HG02884 (cell line): ENCODE data around the gene TMEM187.

Experiments
- ATAC-seq: cut with Tn5 transposase; IDR thresholded peaks from one replicate; pipeline ENCODE4 v1.9.1; 2021; ENCODE audit warnings: mild to moderate bottlenecking, moderate library complexity; ENCODE audit not compliant: unreplicated experiment

TMEM187 gene

DNA sequence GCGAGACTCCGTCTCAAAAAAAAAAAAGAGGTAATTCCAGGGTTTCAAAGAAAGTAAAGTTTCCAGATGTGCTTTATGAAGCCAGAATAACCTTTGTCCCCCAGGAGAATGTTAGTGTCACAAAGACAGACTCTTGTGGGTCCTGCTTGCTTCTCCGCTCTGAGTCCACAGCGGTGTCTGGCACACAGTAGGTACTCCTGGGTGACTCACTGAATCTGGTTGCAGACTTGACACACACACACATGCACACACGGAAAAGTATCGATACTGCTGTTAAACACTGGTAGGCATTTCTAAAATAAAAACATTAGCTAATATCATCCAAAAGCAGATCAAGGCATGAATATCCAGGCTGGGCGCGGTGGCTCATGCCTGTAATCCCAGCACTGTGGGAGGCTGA lies 22.9 kb downstream of the TMEM187 start:
- ATAC-seq, result no peak

DNA sequence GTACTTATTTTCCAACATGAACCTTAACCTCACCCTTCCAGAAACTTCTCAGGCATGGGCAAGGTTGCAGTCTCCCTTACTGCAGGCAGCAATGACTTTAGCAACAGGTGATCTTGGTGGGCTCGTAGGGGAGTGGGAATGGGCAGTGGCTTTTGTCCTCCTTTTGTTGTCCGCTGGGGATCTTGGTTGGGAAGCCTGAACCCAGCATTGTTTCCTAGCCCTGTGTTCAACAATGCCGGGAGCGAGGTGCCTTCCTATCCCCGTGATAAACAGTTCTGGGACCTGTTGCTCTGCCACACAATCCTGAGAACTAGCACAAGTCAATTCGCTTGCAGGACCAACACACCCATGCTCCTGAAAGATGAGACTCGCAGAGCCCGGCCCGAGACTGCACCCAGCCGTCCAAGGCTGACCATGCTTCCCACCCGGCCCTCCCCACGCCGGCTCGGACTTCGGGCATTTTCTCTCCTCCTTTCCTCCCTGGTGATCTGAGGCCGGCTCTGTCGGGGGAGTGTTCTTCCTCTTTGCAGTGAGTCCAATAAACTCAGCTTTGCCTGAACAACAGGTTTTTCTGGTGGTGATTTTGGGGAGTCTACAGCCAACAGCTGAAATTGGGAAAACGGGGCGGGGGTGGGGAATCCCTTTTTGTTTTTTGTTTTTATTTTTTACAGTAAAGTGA lies 26.9 kb downstream of the TMEM187 start:
- ATAC-seq, result no peak

DNA sequence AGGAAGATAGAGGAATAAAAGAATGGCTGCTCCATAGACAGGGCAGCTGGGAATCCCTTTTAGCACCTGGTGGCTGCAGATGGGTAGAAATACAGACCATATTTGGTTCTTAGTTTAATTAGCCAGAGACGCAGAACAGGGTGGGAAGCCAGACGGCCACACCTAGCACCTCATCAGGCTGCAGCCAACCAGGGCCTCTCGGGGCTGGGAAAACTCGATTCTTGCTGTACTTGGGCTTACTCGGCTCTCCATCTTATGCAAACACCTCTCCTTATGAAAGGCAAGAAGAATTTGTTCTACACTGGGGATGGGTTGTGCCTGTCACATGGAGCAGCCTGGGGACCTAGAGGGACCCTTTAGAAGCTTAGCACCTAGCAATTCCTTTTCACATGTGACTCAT lies 27.5 kb downstream of the TMEM187 start:
- ATAC-seq, result no peak

DNA sequence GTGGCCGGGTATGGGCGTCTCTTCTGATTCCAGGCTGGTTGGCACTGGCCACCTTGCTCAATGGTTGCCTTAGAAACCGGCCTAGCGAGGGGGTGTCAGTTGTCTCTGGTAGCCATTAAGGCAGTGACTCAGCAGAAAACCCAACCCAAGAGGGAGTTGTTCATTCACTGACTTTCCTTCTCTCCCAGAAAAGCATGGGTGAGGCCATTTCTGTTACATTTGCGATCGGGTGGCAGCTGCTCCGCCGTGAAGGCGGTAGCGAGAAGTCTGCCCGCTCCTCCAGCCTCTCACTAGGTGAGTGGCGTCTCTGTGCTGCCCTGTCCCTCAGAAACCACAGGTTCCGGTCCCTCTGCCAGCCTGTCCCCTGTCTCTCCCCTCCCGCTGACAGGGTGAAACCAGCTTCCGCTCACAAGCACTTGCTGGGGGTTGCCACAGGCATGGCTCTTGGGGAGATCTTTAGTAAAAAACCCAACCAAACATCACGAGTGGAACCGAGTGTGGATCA lies 29.7 kb downstream of the TMEM187 start:
- no peak for ATAC-seq

DNA sequence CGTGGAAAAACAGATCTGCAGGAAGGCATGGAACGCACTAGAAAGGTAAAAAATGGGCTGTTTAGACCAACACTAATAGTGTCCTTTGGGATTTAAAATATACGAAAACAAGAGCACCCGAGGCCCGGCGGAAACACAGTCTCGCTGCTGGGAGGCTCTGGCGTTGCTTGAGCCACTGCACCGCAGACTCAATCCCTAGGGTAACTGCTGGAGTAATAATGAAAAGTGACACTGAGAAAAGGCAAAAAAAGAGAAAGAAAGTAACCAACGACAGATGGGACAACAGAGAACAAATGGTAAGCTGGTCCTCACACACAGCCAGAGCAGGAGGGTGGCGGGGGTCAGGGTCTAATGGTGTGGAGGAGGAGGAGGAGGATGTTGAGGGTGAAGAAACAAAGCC lies 31.8 kb downstream of the TMEM187 start:
- no peak for ATAC-seq

DNA sequence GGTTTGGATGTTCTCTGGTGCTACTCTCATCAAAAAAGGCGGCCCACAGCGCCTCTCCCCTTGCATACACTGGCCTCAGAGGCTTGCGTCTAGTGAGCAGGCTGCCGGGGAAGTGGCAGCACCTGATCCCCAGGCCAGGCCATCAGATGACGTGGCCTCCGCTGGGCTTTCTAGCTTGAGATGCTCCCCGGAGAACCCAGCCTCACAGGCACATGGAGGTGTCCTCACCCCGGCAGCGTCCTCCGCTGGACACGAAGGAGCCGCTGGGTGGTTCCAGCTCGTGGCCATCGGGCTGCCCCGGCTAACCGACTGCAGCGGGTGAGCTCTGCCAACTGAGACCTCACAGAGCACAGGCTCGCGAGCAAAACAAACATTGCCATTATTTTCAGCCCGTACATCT lies 34.4 kb downstream of the TMEM187 start:
- ATAC-seq, result no peak

DNA sequence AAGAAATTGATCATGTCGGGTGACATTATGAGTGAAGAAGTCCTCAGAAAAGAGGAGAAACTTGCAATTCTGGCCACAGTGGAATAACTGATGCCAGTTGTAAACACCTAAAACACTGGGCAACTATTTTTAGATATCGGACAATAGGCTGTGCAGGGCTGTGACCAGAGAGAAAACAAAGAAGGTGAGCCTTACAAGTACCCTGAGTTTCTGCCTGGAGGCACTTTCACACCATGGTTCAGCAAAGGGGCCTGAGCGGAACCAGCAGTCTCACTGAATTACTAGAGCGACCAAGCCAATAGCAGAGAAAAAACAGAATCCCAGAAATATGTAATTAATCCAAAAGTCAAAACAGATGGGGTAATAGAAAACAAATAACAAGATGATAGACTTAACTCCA lies 36.0 kb downstream of the TMEM187 start:
- ATAC-seq, result no peak

DNA sequence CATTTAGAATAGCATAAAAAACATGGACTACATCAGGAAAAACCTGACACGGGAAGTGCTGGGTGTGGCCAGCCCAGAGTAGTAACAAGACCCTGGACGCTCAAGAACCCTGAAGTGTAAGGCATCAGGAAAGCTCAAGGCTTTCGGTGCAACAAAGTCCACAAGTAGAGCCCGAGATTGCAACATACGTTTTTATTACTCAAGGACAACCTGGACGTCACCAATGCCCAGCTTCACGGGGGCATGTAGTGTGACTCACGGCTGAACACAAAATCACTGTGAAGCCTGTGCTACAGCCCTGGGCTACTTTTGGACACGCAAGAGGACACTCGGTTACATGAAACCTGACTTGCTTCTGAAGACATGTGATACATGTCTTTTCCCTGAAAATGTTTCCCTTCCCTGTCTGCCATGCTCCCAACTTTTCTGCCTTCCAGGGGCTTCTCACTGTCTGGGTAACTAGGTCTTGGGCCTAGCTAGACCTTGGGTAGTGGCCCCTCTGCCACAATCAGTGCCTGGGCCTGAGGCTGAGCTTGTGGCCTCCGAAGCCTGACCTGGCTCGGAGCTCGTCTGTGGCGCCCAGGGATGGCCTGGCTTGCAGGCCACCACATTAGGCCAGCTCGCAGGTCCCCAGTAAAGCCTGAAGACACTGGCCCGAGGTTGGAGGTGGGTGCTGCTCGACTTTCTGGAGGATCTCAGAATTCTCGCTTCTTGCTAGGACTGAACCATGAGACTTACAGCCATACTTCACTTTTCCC lies 38.0 kb downstream of the TMEM187 start:
- no peak for ATAC-seq

DNA sequence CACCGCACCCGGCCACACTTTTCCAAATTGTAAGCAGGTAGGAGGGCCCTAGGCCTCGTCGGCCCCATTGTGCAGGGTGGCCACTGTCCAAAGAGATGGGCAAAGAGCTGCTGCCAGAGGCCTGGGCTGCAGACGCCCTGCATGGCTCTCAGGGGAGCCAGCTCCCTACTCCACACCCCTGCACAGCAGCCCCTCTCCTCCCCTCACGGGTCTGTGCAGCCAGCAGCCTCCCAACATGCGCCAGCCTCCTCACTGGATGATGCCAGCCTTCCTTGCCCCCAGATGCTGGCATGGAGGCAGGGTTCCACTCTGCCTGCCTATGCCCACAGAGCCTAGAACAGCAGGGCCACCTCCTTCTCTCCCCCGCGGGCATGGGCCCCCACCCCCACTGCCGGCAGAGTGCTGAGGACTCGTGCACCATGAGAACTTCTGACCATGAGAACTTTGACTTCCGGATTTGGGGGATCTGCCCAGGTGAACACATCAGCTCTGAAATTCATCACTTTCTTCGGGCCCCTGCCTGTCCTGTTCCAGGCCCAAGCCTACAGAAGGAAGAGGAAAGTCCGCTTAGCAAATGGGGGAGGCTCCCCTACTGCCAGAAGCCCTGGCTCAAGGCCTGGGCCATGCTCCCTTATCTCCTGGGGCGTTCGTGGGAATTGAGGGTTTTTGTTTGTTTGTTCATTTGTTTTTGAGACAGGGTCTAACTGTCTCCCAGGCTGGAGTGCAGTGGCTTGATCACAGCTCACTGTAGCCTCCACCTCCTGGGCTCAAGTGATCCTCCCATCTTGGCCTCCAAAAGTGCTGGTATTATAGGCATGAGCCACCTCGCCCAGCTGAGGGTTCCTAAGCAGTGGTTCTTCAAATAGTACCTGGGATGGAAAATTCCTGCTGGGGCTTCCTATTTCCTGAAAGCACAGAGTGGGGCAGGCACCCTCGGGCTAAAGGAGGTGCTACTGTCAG lies 39.1 kb downstream of the TMEM187 start:
- ATAC-seq, result no peak

DNA sequence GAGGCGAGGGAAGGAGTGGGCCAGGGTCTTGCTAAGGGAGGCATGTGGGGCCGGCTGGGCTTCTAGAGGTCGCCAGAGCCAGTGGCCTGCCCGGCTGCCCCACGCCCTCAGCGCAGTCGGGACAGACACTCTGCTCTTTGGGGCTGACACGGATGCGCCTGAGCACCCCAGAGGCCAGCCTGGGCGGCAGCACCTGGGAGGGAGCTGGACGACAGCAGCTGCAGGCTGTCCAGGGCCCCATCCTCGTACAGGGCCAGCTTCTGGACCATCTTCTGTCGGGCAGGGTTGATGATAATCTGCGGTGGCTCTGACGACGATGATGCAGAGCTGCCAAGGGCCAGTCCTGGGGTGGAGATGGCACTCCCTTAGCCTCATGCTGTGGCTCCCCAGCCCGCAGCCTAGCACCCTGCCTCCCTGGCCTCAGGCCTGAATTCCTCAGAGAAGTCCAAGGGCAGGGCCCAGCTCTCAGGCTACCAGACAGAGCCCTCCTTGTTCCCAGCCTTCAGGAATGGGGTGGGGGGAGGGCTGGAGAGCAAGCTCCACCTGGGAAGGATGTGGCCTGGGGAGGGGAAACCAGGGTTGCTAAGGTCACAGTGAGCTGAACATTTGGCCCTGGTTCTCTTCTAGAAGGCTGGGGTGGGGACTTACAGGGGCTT lies 39.9 kb downstream of the TMEM187 start:
- no peak for ATAC-seq

DNA sequence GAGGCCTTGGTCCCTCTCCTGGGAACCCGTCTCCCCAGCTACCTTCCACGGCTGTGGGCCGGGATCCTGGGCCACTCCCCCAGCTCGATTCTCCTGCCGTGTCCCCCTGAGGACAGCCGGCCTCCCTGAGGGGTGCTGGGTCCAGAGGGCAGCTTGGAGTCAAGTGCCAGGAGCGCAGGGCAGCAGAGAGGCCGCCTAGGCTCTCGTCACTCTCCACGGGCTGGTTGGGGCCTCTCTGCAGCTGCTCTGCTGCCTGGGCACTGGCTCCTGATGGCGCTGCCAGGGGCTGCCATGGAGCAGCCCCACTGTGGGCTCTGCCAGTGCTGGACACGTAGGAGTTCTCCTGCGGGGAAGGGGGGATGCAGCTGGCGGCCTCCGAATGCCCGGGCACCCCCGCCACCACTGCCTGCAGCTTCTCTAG lies 40.5 kb downstream of the TMEM187 start:
- ATAC-seq, result no peak

DNA sequence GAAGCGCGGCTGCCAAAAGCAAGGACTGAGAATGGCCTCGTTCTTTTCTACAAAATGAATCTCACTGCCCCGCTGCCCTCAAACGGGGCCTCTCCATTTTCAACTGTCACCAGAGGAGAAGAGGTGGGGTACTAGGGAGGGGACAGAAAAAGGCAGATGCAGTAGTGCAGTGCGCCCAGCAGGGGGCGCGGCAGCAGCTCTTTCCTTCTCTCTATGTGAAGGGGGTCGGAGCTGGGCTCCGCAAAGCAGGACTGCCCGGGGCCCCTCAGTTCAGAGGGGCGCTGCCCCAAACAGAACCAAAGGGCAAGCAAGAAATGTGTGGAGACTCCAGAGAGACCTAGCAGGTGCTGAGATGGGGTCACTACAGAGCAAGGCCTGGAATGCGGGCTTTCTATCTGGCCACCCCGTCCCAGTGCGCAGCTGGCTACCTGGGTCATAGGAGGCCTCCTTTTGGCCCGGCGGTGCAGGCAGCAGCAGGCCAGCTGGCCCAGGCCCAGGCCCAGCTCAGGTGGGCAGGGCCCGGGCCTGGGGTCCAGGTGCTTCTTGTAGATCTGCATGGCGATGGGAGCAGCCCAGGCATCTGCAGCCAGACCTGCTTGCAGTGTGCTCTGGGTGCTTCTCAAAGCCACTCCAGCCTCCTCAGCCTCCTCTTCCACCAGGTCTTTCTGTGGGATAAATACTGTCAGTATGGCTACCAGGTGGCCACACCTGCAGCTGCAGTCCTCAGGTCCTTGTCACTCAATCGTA lies 41.2 kb downstream of the TMEM187 start:
- ATAC-seq, result no peak

DNA sequence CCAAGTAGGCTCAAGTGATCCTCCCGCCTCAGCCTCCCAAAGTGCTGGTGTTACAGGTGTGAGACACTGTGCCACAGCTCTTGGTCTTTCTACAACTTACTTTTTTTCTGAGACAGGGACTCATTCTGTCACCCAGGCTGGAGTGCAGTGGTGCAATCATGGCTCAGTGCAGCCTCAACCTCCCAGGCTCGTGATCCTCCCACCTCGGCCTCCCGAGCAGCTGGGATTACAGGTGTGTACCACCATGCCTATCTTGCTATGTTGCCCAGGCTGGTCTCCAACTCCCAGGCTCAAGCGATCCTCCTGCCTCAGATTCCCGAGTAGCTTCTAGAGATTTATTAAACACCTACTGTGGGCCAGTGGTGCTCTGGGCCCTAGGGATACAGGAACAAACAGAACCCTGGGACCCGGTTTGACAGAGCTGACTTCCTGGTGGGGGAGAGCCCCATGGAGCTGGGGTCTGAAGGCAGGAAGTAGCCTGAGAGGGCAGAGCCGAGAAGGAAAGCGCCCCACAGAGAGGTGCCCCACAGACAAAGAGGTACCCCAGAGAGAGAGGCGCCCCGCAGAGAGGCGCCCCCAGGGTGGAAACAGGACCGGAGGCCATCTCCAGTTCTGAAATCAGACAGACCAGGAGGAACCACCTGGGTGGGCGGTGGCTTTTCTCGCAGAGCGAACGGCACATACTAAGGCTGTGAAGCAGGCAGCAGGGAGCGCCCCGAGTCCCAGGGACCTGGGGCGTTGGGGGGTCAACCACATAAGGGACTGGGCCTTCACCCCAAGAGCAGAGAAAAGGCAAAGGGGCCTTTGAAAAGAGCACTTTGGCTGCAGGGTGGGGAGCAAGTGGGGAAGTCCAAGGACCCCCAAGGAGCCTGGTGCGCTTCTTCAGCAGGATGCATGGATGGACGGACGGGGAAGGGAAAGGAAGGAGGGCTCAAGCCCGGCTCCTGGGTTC lies 42.2 kb downstream of the TMEM187 start:
- ATAC-seq, result no peak

DNA sequence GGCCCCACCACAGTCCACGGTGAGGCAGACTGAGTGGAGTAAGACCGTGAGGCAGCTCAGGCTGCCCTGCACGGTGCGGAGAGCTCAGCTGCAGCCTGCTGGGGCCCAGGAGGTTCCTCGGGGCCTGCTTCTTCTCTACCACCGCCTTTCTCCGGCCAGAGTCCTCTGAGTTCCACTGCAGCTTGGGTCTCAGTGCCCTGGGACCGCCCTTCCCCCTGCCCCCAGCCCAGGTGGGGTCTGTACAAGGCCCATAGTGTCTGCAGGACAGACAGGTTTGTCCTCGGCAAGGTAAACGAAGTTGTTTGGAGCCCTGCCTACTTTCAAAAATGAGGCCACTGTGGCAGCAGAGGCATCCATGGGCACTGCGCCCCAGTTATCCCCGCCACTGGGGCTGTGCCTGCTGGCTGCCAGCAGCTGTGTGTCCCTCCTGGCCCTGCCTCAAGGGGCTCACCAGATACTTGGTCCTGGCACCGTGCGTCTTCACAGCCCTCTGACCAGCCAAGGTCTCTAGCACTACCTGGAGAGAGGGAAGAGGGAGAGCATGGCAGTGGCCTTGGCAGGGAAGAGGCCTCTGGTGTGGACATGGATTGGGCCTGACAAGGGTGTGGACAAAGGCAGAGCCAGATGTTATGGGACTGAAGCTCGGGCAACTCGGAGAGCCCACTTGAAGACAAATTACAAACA lies 43.2 kb downstream of the TMEM187 start:
- no peak for ATAC-seq

DNA sequence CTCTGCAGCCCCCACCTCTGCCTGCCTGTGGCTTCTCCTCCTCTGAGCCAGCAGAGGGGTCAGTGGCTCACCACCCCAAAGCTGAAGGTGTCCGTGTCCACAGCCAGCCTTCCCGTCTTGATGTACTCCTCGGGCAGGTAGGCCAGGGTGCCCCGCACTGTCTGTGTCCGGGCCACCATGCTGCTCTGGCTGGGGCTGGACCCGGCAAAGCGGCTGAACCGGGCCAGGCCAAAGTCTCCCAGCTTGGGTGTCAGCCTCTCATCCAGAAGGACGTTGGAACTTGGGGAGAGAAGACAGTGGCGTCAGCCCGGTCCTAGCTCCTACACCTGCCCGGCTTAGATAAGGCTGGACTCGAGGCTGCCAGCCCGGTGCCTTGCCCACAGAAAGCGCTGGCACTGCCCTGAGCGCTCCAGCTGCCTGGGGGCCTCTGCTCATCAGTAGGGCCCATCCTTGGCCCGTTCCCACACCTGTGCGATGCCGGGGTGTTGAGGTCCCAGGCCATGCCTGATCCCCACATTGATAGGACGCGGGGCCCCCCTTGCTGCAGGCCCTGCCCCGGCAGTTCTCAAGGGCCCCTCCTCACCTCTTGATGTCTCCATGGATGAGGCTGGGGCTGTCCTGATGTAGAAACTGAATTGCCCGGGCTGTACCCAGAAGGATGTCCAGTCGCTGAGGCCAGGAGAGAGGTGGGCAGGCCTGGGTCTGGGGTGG lies 44.0 kb downstream of the TMEM187 start:
- ATAC-seq, result no peak

DNA sequence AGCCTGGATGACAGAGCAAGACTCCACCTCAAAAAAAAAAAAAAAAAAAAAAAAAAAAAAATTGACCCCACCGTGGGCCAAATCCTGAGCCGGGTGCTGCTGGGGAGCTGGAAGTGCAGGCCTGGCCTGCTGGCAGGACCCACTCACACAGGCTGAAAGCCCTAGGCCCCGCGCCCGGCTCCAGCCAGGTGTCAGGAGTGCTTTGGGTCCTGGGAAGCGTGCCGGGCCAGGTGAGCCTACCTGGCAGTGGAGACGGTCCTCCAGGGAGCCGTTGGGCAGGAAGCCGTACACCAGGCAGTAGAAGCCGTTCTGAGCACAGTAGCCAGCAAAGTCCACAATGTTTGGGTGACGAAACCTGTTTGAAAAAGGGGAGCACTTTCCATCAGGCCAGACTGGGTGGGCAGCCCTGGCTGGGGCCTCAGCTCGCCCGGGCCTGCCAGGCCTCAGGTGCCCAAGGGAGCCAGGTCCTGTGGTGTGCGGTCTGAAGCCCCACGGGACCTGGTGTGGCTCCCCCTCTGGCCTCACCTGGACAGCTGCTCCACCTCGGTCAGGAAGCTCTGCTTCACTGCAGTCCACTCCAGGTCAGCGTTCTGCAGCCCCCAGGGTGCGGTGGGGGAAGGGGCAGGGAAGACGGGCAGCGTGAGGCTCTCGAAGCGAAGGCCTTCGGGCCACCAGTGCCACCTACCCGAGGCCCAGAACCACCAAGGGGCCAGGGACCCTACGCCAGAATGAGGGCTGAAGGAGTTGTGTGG lies 45.4 kb downstream of the TMEM187 start:
- ATAC-seq, result no peak

DNA sequence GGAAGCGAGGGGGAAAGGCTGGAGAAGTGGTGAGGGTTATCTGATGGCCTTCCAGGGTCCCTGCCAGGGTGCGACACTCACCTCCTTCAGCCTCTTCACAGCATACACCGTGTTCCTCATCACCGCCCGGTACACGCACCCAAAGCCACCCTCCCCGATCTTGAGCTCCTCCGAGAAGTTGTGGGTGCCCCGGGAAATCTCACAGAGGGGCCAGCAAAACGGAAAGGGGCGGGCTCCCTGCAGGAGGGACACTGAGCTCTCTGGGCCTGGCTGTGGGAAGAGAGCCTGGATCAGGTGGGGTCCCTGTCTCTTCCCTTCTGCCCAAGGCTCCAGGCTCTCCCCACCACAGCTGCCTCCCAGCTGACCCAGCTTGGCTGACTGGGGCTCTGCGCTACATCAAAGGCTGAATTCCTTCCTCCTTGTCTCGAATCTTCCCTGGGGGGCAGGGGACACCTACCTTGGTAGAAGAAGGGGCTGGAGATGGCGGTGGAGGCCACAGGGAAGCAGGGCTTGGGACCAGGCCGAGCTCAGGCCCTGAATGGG lies 46.0 kb downstream of the TMEM187 start:
- no peak for ATAC-seq
